Measurements from ENCODE around the gene STK36.

- TF ChIP-seq CTCF (conservative IDR thresholded peaks at IDR 0.05) (no peak), ZFX (IDR thresholded peaks at IDR 0.05) (no peak)
Measured at GRCh38 chr2:218642121-218642656, 29.7 kb upstream of the STK36 start.
